Mesothelial cell of epicardium (in vitro differentiated cells): ENCODE measurements around the gene ALPP. TPM values are rescaled to one million over a fixed set of nuclear protein-coding genes. Genes with fewer than 3 reads are reported as not detected.
"Not testable (repeated sequence)": the region's sequence is repeated elsewhere in the genome, so short reads cannot be mapped to it uniquely, and the experiment has no call there.

ENCODE experiments used
- DNase-seq, 2 experiments: peaks; one replicate each; pipeline ENCODE4 v3.0.0; 2021; ENCODE audit warnings: low spot score in 2 of 2; ENCODE audit not compliant: unreplicated experiment in 2 of 2
- H3K27ac Mint-ChIP-seq: 2 replicates; pipeline ENCODE4 v1.8.0; 2021; ENCODE audit warnings: mixed read lengths
- H3K27me3 Mint-ChIP-seq: 2 replicates; pipeline ENCODE4 v1.8.0; 2021; ENCODE audit warnings: low read depth, mixed read lengths
- H3K36me3 Mint-ChIP-seq: 2 replicates; pipeline ENCODE4 v1.8.0; 2021; ENCODE audit warnings: mixed read lengths
- H3K4me1 Mint-ChIP-seq: 2 replicates; pipeline ENCODE4 v1.8.0; 2021; ENCODE audit warnings: mixed read lengths
- H3K4me3 Mint-ChIP-seq: 2 replicates; pipeline ENCODE4 v1.8.0; 2021; ENCODE audit warnings: mild to moderate bottlenecking, moderate library complexity, mixed read lengths
- H3K9me3 Mint-ChIP-seq: 2 replicates; pipeline ENCODE4 v1.8.0; 2021; ENCODE audit warnings: mixed read lengths
- total RNA-seq: library from RNA; stranded (reverse); gene quantifications from 3 replicates; pipeline ENCODE4 v1.2.1, GENCODE V29; 2021
- TF ChIP-seq, protein P1 (sequence below): fragments of 200-600 bp; sonication (generic); IDR thresholded peaks from one replicate; pipeline ENCODE4 v1.5.0; 2021; ENCODE audit warnings: antibody characterized with exemption; ENCODE audit not compliant: unreplicated experiment

ALPP gene
- total RNA-seq, 1 donor from 2014 or later: not detected

DNA sequence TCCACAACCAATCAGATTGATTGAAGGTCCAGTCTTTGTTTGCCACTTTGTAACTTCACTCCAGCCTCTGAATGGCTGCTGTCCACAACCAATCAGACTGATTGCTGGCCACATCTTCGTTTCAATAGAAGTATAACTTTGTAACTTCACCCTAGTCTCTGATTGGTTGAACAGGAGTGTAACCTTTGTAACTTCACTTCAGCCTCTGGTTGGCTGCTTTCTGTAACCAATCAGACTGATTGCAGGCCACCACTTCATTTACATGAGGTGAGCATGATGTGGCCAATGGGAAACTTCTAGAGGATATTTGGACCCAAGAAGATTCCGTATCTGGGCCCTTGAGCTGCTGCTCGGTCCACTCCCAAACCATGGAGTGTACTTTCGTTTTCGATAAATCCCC lies 16.9 kb upstream of the ALPP start:
- TF ChIP-seq, protein P1, sequence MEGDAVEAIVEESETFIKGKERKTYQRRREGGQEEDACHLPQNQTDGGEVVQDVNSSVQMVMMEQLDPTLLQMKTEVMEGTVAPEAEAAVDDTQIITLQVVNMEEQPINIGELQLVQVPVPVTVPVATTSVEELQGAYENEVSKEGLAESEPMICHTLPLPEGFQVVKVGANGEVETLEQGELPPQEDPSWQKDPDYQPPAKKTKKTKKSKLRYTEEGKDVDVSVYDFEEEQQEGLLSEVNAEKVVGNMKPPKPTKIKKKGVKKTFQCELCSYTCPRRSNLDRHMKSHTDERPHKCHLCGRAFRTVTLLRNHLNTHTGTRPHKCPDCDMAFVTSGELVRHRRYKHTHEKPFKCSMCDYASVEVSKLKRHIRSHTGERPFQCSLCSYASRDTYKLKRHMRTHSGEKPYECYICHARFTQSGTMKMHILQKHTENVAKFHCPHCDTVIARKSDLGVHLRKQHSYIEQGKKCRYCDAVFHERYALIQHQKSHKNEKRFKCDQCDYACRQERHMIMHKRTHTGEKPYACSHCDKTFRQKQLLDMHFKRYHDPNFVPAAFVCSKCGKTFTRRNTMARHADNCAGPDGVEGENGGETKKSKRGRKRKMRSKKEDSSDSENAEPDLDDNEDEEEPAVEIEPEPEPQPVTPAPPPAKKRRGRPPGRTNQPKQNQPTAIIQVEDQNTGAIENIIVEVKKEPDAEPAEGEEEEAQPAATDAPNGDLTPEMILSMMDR: no peak
- H3K27me3 Mint-ChIP-seq: peaks cover 2% of the 10 kb centered on the region
- no peaks in the 10 kb centered on the region for H3K36me3 Mint-ChIP-seq
- peaks cover 12% of the 10 kb centered on the region for H3K4me1 Mint-ChIP-seq
- peaks cover under 1% of the 10 kb centered on the region for H3K9me3 Mint-ChIP-seq
- DNase-seq: no peak
- no peak overlapping the region for H3K27ac Mint-ChIP-seq
- no peak overlapping the region for H3K4me3 Mint-ChIP-seq

DNA sequence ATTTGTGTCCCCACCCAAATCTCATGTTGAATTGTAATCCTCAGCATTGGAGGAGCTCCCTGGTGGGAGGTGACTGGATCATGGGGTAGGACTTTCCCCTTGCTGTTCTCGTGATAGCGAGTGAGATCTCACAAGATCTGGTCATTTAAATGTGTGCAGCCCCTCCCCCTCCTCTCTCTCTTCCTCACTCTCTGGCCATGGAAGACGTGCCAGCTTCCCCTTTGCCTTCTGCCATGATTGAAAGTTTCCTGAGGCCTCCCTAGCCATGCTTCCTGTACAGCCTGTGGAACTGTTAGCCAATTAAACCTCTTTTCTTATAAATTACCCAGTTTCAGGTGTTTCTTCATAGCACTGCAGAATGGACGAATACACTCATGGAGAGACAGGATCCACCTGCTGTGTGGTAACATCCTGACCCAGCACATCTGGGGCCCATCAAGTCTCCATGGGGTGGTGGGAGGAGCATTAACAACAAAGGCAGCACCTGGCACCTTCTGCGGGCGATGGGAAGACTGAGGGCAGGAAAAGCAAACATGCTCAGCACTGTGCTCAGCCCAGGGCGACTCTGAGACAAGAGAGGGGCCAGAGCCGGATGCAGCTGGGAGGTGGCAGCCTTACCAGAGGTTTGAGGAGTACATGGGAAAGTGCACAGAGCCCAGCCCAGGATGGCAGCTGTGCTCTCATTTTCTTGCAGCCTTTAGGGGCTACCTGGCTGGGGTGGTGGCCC lies 16.2 kb upstream of the ALPP start:
- Mint-ChIP-seq H3K27ac (no peak overlapping the region), H3K27me3 (peaks cover 2% of the 10 kb centered on the region), H3K4me1 (peaks cover 12% of the 10 kb centered on the region), H3K4me3 (no peak overlapping the region), H3K9me3 (no peaks in the 10 kb centered on the region), H3K36me3 (no peaks in the 10 kb centered on the region)
- TF ChIP-seq, protein P1: no peak
- no peak for DNase-seq

DNA sequence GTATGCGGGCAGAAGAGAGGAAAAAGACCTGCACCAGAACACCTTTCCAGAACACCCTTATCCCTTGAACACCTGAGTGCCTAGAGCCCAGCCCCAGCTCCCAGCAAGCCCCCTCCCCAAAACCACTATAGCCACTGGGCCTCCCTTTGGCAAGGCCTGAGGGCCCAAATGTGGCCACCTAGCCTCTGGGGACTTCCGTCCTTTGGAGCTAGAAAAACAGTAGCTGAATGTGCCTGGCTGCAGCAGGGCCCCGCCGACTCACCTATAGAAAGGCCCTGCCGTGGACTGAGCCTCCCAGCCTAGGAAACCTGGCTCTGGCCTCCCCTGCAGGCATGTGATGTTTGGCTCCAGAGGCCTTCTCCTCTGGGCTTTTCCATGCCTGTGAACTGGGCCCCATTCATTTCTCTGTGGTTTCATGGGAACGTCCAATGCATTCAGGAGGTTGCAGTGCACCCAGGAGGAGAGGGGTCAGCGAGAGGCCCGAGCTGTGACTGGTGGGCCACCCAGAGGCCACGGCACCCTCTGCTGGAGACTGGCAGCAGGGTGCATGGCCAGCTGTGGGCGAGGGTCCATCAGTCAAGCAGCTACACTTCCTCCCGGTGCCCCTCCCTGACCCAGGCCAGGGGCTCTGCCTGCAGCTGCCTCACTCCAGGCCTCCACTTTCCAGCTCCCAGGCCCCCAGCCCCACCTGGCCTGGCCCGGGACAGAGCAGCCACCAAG lies 15.3 kb upstream of the ALPP start:
- H3K36me3 Mint-ChIP-seq, H3K4me3 Mint-ChIP-seq, H3K27me3 Mint-ChIP-seq, H3K9me3 Mint-ChIP-seq, H3K27ac Mint-ChIP-seq, DNase-seq: not testable (repeated sequence)
- peaks cover 12% of the 10 kb centered on the region for H3K4me1 Mint-ChIP-seq

DNA sequence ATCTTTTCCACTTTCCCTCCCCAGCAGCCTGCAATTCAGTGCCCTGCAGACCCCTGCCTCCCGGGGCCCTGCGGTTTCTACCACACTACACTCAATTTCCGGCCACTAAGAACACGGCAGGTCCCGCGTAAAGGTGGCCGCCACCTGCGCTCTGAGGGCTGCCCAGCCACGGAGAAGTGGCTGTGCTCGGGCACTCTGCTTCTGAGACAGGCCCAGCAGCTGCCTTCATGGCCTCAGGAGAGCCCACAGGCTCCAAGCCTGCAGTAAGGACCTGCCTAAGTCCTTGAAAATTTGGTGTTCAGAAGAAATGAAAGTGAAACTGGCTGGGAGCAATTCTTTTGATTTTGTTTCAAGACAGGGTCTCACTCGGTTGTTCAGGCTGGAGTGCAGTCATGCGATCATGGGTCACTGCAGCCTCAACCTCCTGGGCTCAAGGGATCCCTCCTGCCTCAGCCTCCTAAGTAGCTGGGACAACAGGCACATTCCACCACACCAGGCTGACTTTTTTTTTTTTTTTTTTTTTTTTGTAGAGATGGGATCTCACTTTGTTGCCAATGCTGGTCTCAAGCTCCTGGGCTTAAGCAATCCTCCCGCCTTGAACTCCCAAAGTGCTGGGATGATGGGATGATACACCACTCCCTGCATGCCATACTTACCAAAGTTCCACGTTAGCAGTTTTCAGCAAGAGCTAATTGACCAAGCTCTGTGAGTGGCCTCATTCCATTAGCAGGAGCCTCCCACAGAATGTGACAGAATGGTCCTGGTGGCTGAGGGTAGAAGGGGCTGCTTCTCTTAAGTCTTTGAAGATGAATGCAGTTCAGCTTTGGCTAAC lies 14.6 kb upstream of the ALPP start:
- Mint-ChIP-seq H3K4me1 (peaks cover 12% of the 10 kb centered on the region), H3K36me3 (no peaks in the 10 kb centered on the region), H3K27me3 (no peaks in the 10 kb centered on the region), H3K27ac (no peak overlapping the region), H3K4me3 (no peak overlapping the region), H3K9me3 (no peaks in the 10 kb centered on the region)
- TF ChIP-seq, protein P1: no peak
- no peak for DNase-seq

DNA sequence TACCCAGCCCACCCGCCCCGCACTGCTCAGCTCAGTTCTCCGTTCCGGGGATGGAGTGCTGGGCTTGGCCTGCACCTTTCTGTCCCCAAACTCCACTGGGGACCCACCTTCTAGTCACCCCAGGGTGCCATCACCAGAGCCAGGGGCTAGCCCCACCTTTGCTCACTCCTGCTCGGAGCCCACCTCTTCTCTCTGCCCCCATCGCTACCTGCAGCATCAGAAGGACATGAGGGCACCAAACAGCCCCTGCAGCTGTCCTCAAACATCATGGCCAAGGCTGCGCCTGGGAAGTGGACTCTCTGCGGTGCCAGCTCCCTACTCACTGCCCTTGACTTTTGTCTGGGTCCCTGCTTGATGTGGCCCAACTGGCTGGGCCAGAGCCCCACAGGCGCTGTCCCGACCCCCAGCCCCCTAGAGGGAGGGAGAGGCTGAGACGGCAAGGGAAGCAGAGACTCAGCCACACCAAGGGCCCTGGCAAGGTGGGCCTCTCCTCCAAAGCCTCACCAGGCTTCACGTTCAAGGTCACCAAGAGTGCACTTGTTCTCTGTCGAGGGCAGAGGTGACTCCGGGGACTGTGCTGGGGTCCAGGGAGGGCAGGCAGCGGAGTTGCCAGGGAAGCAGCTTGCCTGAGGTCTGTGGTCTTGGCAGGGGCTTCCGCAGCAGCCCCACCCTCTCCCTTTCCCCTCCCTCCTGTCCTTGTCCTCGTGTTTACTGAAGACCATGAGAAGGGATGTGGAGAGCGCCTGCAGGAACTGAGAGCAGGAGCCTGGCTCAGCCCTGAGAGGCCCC lies 13.6 kb upstream of the ALPP start:
- H3K9me3 Mint-ChIP-seq, H3K36me3 Mint-ChIP-seq, DNase-seq, H3K27ac Mint-ChIP-seq, H3K4me3 Mint-ChIP-seq, H3K27me3 Mint-ChIP-seq: not testable (repeated sequence)
- peaks cover 12% of the 10 kb centered on the region for H3K4me1 Mint-ChIP-seq

DNA sequence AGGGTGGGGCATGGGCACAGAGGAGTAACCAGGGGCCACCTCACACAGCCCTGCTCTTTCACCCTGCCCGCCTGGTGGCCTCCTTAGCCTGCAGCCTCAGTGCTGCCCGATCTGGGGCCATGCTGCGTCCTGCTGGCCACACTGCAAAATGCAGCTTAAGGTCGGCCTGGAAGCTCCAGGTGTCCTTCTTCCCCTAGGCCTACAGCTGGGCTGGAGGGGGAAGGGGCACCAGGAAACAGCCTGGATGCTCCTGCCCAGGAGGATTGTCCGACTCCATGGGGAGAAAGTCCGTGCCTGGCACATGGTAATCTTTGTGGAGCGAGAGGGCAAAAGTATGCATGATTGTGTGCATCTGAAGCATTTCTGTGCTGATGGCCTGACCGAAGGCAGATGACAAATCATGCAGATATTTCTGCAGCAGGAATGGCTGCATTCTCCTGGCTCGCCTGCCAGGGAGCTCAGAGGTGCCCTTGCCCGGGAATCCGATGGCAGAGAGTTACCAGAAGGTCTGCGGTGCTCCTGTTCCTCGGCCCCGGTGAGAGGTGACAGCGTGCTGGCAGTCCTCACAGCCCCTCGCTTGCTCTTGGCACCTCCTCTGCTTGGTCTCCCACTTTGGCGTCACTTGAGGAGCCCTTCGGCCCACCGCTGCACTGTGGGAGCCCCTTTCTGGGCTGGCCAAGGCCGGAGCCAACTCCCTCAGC lies 12.8 kb upstream of the ALPP start:
- no peak overlapping the region for H3K27ac Mint-ChIP-seq
- DNase-seq: no peak
- TF ChIP-seq, protein P1: no peak
- no peaks in the 10 kb centered on the region for H3K36me3 Mint-ChIP-seq
- peaks cover 12% of the 10 kb centered on the region for H3K4me1 Mint-ChIP-seq
- H3K9me3 Mint-ChIP-seq: no peaks in the 10 kb centered on the region
- no peaks in the 10 kb centered on the region for H3K27me3 Mint-ChIP-seq
- H3K4me3 Mint-ChIP-seq: no peak overlapping the region

DNA sequence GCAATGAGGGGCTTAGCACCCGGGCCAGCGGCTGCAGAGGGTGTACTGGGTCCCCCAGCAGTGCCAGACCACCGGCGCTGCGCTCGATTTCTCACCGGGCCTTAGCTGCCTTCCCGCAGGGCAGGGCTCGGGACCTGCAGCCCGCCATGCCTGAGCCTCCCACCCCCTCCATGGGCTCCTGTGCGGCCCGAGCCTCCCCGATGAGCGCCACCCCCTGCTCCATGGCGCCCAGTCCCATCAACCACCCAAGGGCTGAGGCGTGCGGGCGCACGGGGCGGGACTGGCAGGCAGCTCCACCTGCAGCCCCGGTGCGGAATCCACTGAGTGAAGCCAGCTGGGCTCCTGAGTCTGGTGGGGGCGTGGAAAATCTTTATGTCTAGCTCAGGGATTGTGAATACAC lies 12.1 kb upstream of the ALPP start:
- H3K27me3 Mint-ChIP-seq: not testable (repeated sequence)

More for the DNA sequence above, 12.1 kb upstream of the ALPP start:
- not testable (repeated sequence) for H3K36me3 Mint-ChIP-seq, DNase-seq, H3K27ac Mint-ChIP-seq, H3K4me3 Mint-ChIP-seq, H3K9me3 Mint-ChIP-seq
- peaks cover 12% of the 10 kb centered on the region for H3K4me1 Mint-ChIP-seq
